Skeletal muscle tissue (tissue), 4 donors: Measurements from ENCODE around the gene NARS2. TPM values are rescaled to one million over a fixed set of nuclear protein-coding genes. Genes with fewer than 3 reads are reported as not detected.
"Not testable (repeated sequence)": the region's sequence is repeated elsewhere in the genome, so short reads cannot be mapped to it uniquely, and the experiment has no call there.

ENCODE experiments used
- H3K27ac ChIP-seq: one replicate; pipeline ENCODE4 v1.7.0; 2013; ENCODE audit warnings: mild to moderate bottlenecking, low read depth, low read length, inconsistent platforms
- H3K27me3 ChIP-seq, 3 donors: one replicate each; pipeline ENCODE4 v1.7.0; 2013; ENCODE audit warnings: low read length in 3 of 3; ENCODE audit not compliant: control insufficient read depth in 3 of 3, insufficient read depth in 3 of 3
- H3K36me3 ChIP-seq, 3 donors: one replicate each; pipeline ENCODE4 v1.7.0; 2013; ENCODE audit warnings: low read length in 3 of 3; ENCODE audit not compliant: control insufficient read depth in 3 of 3, insufficient read depth in 3 of 3
- H3K4me1 ChIP-seq, 3 donors: one replicate each; pipeline ENCODE4 v1.7.0; 2013; ENCODE audit warnings: low read length in 3 of 3, mild to moderate bottlenecking in 3 of 3; ENCODE audit not compliant: control insufficient read depth in 3 of 3, insufficient read depth in 3 of 3
- H3K4me3 ChIP-seq, 3 donors: one replicate each; pipeline ENCODE4 v1.7.0; 2013; ENCODE audit warnings: low read length in 3 of 3
- H3K9ac ChIP-seq, 3 donors: one replicate each; pipeline ENCODE4 v1.7.0; 2013; ENCODE audit warnings: low read length in 3 of 3, mild to moderate bottlenecking in 3 of 3, moderate library complexity in 2 of 3, low read depth in 1 of 3
- H3K9me3 ChIP-seq, 3 donors: one replicate each; pipeline ENCODE4 v1.7.0; 2013; ENCODE audit warnings: low read length in 3 of 3; ENCODE audit not compliant: control insufficient read depth in 3 of 3
- total RNA-seq: library from RNA; depleted of rRNA; stranded (reverse); fragments of >200 nt; gene quantifications from one replicate; pipeline ENCODE4 v1.2.3, GENCODE V29; 2014
- donor health status: Osteomylitis.

NARS2 gene
- total RNA-seq, 1 donor from 2014 or later, result 17.2 TPM

DNA sequence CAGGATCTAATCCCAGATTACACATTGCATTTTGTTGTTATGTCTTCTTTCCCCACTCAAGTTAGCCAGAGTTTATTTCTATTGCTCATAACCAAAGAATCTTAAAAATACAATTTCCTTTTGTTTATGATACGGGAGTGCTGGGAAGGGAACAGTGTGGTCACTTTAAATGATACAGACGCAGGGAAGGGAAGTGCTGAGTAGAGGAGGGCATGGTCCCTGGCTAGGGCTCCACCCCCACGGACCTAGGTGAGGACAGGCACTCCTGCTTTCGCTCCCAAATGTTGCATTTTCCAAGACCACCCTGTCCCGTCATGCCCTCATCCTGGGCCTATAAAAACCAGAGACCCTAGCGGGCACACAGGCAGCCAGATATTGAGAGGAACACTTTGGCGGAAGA is 30.6 kb upstream of the NARS2 start:
- H3K9me3 ChIP-seq, result no peaks in the 10 kb centered on the region
- no peak overlapping the region for H3K27ac ChIP-seq
- H3K9ac ChIP-seq, result no peak overlapping the region
- no peaks in the 10 kb centered on the region for H3K36me3 ChIP-seq
- H3K27me3 ChIP-seq, result peaks cover 0 to 12% (median 0%) of the 10 kb centered on the region in 3 donors
- no peak overlapping the region for H3K4me3 ChIP-seq
- no peaks in the 10 kb centered on the region for H3K4me1 ChIP-seq

DNA sequence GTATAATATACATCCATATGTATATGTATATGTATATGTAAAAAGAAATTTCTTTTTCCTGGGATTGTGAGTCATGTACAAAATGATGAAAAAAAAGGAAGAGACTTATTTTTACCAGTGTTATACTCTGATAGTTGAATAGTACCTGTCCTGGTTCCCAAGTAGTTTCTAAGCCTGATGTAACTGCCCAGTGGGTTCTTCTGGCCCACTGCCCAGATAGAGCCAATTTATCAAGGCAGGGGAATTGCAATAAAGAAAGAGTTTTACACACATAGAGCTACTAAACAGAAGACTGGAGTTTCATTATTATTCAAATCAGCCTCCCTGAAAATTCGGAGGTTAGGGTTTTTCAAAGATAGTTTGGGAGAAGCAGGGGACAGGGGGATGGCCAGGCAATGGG is 29.1 kb upstream of the NARS2 start:
- Histone ChIP-seq H3K27me3 (peaks cover 0 to 12% (median 0%) of the 10 kb centered on the region in 3 donors), H3K36me3 (no peaks in the 10 kb centered on the region), H3K4me1 (no peaks in the 10 kb centered on the region), H3K4me3 (no peak overlapping the region), H3K9me3 (no peaks in the 10 kb centered on the region), H3K9ac (no peak overlapping the region), H3K27ac (no peak overlapping the region)

DNA sequence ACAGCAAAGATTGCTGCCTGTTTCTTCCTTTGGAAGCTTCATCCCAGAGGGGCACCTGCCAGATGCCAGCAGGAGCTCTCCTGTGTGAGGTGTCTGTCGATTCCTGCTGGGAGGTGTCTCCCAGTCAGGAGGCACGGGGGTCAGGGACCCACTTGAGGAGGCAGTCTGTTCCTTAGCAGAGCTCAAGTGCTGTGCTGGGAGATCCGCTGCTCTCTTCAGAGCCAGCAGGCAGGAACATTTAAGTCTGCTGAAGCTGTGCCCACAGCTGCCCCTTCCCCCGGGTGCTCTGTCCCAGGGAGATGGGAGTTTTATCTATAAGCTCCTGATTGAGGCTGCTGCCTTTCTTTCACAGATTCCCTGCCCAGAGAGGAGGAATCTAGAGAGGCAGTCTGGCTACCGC is 28.1 kb upstream of the NARS2 start:
- not testable (repeated sequence) for H3K27ac ChIP-seq, H3K9me3 ChIP-seq, H3K9ac ChIP-seq, H3K36me3 ChIP-seq, H3K4me1 ChIP-seq, H3K4me3 ChIP-seq
- H3K27me3 ChIP-seq, result peaks cover 0 to 12% (median 0%) of the 10 kb centered on the region in 3 donors

DNA sequence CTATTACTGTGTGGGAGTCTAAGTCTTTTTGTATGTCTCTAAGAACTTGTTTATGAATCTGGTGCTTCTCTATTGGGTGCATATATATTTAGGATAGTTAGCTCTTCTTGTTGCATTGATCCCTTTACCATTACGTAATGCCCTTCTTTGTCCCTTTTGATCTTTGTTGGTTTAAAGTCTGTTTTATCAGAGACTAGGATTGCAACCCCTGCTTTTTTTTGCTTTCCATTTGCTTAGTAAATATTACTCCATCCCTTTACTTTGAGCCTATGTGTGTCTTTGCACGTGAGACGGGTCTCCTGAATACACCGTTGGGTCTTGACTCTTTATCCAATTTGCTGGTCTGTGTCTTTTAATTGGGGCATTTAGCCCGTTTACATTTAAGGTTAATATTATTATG is 26.4 kb upstream of the NARS2 start:
- not testable (repeated sequence) for H3K4me1 ChIP-seq, H3K27ac ChIP-seq, H3K9me3 ChIP-seq, H3K36me3 ChIP-seq, H3K9ac ChIP-seq, H3K4me3 ChIP-seq
- peaks cover 0 to 12% (median 0%) of the 10 kb centered on the region in 3 donors for H3K27me3 ChIP-seq

DNA sequence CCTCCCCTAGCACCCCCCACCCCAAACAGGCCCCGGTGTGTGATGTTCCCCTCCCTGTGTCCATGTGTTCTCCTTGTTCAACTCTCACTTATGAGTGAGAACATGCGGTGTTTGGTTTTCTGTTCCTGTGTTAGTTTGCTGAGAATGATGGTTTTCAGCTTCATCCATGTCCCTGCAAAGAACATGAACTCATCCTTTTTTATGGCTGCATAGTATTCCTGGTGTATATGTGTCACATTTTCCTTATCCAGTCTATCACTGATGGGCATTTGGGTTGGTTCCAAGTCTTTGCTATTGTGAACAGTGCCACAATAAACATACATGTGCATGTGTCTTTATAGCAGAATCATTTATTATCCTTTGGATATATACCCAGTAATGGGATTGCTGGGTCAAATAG is 22.9 kb upstream of the NARS2 start:
- H3K9ac ChIP-seq, result not testable (repeated sequence)

DNA sequence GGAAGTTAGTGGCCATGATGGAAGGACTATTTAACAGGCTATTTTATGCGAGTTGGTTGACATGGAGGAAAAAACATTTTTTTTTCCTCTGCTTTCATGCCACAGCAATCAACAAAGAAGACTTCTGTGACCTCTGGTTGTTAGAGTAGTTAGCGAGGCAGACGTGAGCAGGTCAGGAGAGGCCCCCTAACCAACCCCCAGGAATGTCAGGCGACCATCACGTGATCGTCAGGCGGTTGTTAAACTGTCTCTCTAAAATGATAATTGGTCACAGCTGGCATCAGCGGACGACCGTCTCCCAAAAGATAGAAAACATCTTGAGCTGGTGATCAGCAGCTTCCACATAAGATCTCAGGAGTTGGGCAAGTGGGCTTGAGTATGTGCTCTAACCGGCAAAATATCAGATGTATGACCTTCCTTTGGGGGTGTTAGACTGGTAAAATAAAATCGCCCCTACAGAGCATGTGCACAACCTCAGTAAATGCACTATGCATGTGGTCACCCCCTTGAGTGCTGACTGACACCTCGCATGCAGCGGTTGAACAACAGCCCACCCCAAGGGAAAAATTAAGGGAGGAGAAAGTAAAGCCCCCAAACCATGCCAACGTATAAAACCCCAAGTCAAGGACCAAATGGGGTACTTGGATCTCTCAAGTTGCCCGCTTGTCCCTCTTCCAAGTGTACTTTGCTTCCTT is 20.9 kb upstream of the NARS2 start:
- Histone ChIP-seq H3K36me3 (no peaks in the 10 kb centered on the region), H3K9ac (no peak overlapping the region), H3K27ac (no peak overlapping the region), H3K27me3 (peaks cover 0 to 6% (median 2%) of the 10 kb centered on the region in 3 donors), H3K9me3 (no peaks in the 10 kb centered on the region), H3K4me1 (no peaks in the 10 kb centered on the region), H3K4me3 (no peak overlapping the region)

More for the DNA sequence above, 22.9 kb upstream of the NARS2 start:
- not testable (repeated sequence) for H3K9me3 ChIP-seq, H3K27me3 ChIP-seq, H3K27ac ChIP-seq, H3K4me3 ChIP-seq, H3K36me3 ChIP-seq, H3K4me1 ChIP-seq

DNA sequence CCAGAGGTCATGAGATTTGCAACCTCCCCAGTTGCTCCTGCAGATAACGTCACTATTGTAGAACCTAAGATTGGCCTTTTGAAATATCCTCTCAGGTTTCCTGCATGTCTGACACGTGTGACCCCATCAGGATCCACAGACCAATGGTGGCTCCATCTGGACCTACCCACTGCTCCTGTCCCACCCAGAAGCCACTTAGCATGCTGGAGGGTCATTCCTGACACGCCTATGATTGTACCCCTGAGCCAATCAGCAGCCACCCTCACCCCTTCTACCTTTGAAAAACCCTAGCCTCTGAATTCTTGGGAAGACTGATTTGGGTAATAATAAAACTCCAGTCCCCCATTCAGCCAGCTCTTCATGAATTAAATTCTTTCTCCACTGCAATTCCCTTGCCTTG is 20.1 kb upstream of the NARS2 start:
- Histone ChIP-seq H3K4me3 (no peak overlapping the region), H3K9ac (no peak overlapping the region), H3K36me3 (no peaks in the 10 kb centered on the region), H3K4me1 (no peaks in the 10 kb centered on the region), H3K27ac (no peak overlapping the region), H3K9me3 (no peaks in the 10 kb centered on the region), H3K27me3 (peaks cover 0 to 6% (median 2%) of the 10 kb centered on the region in 3 donors)

DNA sequence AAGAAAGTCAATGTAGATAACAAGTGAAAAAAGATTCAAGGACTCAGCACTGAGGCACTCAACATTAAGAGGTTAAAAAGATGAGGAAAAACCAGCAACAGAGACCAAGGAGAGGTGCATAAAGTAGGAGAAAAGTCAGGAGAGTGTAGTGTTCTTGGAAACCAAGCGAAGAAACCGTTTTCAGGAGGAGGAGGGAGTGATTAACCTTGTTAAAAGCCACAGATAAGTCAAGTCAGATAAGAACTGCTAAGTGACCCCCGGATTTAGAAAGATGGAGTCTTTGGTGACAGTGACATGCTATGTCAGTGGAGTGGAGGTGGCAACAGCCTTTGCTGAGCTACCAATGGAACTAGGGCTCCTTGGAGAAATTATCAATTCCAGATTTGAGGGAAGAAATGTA is 13.9 kb upstream of the NARS2 start:
- H3K9ac ChIP-seq, result no peak overlapping the region
- no peak overlapping the region for H3K4me3 ChIP-seq

DNA sequence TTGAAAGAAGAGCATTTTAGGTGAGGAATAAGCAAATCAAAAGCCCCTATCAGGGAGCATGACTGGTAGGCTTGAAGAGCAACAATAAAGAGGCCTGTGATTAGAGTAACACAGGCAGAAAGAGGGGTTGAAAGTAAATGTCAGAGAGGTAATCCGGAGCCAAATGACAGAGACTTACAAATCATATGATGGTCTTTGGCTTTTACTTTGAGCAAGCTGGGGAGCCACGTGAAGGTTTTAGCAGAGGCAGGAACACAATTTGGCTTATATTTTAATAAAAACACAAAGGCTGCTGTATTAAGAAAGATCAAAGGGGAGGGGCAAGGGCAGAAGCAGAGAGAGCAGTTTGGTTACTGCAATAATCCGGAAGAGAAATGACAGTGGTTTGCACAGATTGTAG is 12.8 kb upstream of the NARS2 start:
- Histone ChIP-seq H3K36me3 (no peaks in the 10 kb centered on the region), H3K27me3 (no peaks in the 10 kb centered on the region), H3K27ac (no peak overlapping the region), H3K4me1 (no peaks in the 10 kb centered on the region), H3K4me3 (no peak overlapping the region), H3K9me3 (peaks cover 4 to 16% (median 5%) of the 10 kb centered on the region in 3 donors), H3K9ac (no peak overlapping the region)

More for the DNA sequence above, 13.9 kb upstream of the NARS2 start:
- Histone ChIP-seq H3K36me3 (no peaks in the 10 kb centered on the region), H3K9me3 (peaks cover 1 to 8% (median 4%) of the 10 kb centered on the region in 3 donors), H3K27me3 (no peaks in the 10 kb centered on the region), H3K4me1 (no peaks in the 10 kb centered on the region), H3K27ac (no peak overlapping the region)

DNA sequence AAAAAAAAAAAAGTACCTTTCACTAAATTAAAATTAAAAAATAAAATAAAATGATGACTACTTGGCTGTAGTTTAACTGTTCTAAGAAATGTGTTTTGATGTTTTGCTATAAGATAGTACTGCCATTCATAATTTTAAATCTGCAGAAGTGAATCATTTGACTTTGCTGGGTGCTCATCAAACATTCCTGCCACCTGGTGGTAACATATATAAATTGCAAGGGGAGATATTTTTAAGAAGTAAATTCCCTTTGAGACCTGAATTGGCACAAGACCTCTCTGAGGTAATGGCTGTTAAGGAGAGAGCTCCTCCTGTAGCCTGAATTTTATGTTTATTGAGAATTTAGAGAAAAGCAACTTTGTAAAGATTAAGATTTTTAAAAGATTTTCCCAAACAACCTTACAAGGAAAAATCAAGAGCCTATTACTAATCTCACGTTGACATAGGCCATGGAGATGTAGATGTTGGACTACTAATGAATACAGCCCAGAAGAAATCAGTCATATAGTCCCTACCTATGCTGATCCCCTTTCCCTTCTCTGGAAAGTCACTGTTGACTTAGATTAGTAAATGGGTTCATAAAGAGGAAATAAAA is 11.9 kb upstream of the NARS2 start:
- Histone ChIP-seq H3K27me3 (no peaks in the 10 kb centered on the region), H3K27ac (no peak overlapping the region), H3K36me3 (no peaks in the 10 kb centered on the region), H3K4me3 (no peak overlapping the region), H3K4me1 (no peaks in the 10 kb centered on the region), H3K9me3 (peaks cover 4 to 16% (median 5%) of the 10 kb centered on the region in 3 donors), H3K9ac (no peak overlapping the region)
